ENCODE data around the gene BOLA2B.
"Not testable (repeated sequence)": the region's sequence is repeated elsewhere in the genome, so short reads cannot be mapped to it uniquely, and the experiment has no call there.

Gene BOLA2B

GRCh38 chr16:30193098-30193497, 368 bp downstream of the BOLA2B start:
- not testable (repeated sequence) for H3K36me3 ChIP-seq (ENCODE audit: control insufficient read depth, insufficient read depth, low read length, severe bottlenecking); H3K27me3 ChIP-seq (replicated peaks; ENCODE audit: control insufficient read depth, insufficient read depth, low read length); H3K4me3 ChIP-seq (ENCODE audit: low read length); H3K4me1 ChIP-seq (ENCODE audit: control insufficient read depth, insufficient read depth, low read length); H3K9me3 ChIP-seq (ENCODE audit: control insufficient read depth, low read length); H3K9ac ChIP-seq (ENCODE audit: low read length); DNase-seq (ENCODE audit: low read depth)

GRCh38 chr16:30191158-30191557, 2.3 kb downstream of the BOLA2B start:
- not testable (repeated sequence) for H3K9me3 ChIP-seq (ENCODE audit: control insufficient read depth, low read length); H3K27me3 ChIP-seq (replicated peaks; ENCODE audit: control insufficient read depth, insufficient read depth, low read length); H3K9ac ChIP-seq (ENCODE audit: low read length); H3K4me3 ChIP-seq (ENCODE audit: low read length); DNase-seq (ENCODE audit: low read depth); H3K4me1 ChIP-seq (ENCODE audit: control insufficient read depth, insufficient read depth, low read length); H3K36me3 ChIP-seq (ENCODE audit: control insufficient read depth, insufficient read depth, low read length, severe bottlenecking)

DNA sequence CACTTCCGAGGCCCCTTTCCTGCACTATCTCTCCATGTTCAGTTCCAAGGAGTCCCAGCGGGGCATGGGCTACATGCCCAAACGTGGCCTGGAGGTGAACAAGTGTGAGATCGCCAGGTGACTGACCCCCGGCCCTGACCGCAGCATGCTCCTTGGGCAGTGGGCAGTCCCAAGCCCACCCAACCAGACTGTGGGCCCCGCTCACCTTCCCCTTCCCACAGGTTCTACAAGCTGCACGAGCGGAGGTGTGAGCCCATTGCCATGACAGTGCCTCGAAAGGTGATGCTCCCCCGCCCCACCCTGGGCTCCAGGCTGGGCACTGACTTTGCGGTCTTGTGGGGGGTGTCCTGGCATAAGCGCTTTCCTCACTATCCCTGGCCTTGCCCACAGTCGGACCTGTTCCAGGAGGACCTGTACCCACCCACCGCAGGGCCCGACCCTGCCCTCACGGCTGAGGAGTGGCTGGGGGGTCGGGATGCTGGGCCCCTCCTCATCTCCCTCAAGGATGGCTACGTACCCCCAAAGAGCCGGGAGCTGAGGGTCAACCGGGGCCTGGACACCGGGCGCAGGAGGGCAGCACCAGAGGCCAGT, 5.4 kb downstream of the BOLA2B start:
- no peak overlapping the region for H3K9ac ChIP-seq (ENCODE audit: low read length)
- H3K9me3 ChIP-seq (ENCODE audit: control insufficient read depth, low read length), result no peaks in the 10 kb centered on the region
- H3K27me3 ChIP-seq (replicated peaks; ENCODE audit: control insufficient read depth, insufficient read depth, low read length), result no peaks in the 10 kb centered on the region
- DNase-seq (ENCODE audit: low read depth), result no peak
- H3K36me3 ChIP-seq (ENCODE audit: control insufficient read depth, insufficient read depth, low read length, severe bottlenecking), result no peaks in the 10 kb centered on the region
- H3K4me1 ChIP-seq (ENCODE audit: control insufficient read depth, insufficient read depth, low read length), result no peaks in the 10 kb centered on the region
- no peak overlapping the region for H3K4me3 ChIP-seq (ENCODE audit: low read length)

DNA sequence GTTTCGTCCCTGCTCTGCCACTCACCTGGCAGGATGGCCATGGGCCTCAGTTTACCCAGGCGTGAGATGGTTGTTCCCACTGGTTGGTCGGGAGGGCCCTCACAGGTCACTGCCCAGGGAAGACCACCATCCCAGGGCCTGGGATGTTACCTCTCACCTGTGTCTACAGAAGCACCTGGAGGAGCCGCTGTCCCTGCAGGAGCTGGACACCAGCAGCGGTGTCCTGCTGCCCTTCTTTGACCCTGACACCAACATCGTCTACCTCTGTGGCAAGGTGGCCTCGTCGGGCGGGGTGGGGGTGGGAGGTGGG, 6.0 kb downstream of the BOLA2B start:
- Histone ChIP-seq H3K9me3 (ENCODE audit: control insufficient read depth, low read length) (no peaks in the 10 kb centered on the region), H3K4me1 (ENCODE audit: control insufficient read depth, insufficient read depth, low read length) (peaks cover 3% of the 10 kb centered on the region), H3K27me3 (replicated peaks; ENCODE audit: control insufficient read depth, insufficient read depth, low read length) (no peaks in the 10 kb centered on the region), H3K4me3 (ENCODE audit: low read length) (no peak overlapping the region), H3K9ac (ENCODE audit: low read length) (no peak overlapping the region), H3K36me3 (ENCODE audit: control insufficient read depth, insufficient read depth, low read length, severe bottlenecking) (no peaks in the 10 kb centered on the region)
- DNase-seq (ENCODE audit: low read depth), result no peak

GRCh38 chr16:30186782-30187555, 6.5 kb downstream of the BOLA2B start:
- H3K4me3 ChIP-seq (ENCODE audit: low read length), result no peak overlapping the region
- H3K4me1 ChIP-seq (ENCODE audit: control insufficient read depth, insufficient read depth, low read length), result peaks cover 3% of the 10 kb centered on the region
- H3K9ac ChIP-seq (ENCODE audit: low read length), result no peak overlapping the region
- H3K36me3 ChIP-seq (ENCODE audit: control insufficient read depth, insufficient read depth, low read length, severe bottlenecking), result no peaks in the 10 kb centered on the region
- H3K27me3 ChIP-seq (replicated peaks; ENCODE audit: control insufficient read depth, insufficient read depth, low read length), result no peaks in the 10 kb centered on the region
- DNase-seq (ENCODE audit: low read depth), result peak; percentile 74
- no peaks in the 10 kb centered on the region for H3K9me3 ChIP-seq (ENCODE audit: control insufficient read depth, low read length)

DNA sequence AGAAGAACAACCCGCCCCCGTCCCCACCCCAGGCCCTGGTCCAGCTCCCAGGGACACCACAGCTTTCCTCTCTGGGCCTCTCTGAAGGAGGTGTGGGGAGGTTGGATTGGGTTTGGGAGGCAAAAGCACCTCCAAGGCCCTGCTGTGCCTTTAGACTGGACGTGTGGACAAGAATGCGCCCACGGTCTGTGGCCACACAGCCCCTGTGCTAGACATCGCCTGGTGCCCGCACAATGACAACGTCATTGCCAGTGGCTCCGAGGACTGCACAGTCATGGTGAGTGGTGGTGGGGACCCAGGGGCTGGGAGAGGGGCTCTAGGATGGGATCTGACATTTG, 7.1 kb downstream of the BOLA2B start:
- Histone ChIP-seq H3K27me3 (replicated peaks; ENCODE audit: control insufficient read depth, insufficient read depth, low read length) (no peaks in the 10 kb centered on the region), H3K36me3 (ENCODE audit: control insufficient read depth, insufficient read depth, low read length, severe bottlenecking) (no peaks in the 10 kb centered on the region), H3K4me1 (ENCODE audit: control insufficient read depth, insufficient read depth, low read length) (peaks cover 3% of the 10 kb centered on the region), H3K4me3 (ENCODE audit: low read length) (no peak overlapping the region), H3K9ac (ENCODE audit: low read length) (no peak overlapping the region), H3K9me3 (ENCODE audit: control insufficient read depth, low read length) (no peaks in the 10 kb centered on the region)
- DNase-seq (ENCODE audit: low read depth), result no peak

DNA sequence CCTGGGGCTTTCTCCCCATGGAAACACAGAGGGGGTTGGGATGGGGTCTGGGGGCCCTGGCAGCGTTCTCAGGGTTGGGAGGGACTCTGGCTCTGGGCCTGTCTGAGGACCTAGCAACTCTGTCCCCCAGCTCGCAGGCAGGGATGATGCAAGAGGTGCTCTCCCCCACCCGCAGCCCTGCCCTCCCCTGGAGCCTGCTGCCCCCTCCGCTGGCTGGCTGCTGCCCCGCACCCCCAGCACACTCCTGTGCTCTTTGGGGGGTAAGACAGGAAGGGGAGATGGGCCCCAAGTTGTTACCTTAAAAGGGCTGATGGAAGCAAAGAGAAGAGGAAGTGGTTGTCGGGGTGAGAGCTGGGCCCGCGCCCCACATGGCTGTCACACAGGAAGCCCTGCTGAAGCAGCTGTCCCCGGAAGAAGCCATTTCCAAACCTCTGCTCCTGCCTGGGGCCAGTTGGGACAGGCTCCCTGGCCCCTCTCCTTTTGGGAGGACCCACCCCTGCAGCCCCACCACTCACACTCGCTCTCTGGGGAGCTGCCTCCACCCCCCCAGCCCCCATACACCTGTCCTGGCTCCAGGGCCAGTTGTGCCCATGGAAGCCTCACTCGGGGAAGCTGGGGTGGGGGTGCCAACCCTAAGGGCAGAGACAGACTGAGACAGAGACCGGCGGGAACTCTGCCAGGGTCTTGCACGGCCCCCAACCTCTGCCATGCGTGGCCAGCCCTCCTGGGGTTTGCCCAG, 7.6 kb downstream of the BOLA2B start:
- no peaks in the 10 kb centered on the region for H3K36me3 ChIP-seq (ENCODE audit: control insufficient read depth, insufficient read depth, low read length, severe bottlenecking)
- no peaks in the 10 kb centered on the region for H3K27me3 ChIP-seq (replicated peaks; ENCODE audit: control insufficient read depth, insufficient read depth, low read length)
- H3K4me3 ChIP-seq (ENCODE audit: low read length), result no peak overlapping the region
- H3K9ac ChIP-seq (ENCODE audit: low read length), result no peak overlapping the region
- no peak for DNase-seq (ENCODE audit: low read depth)
- H3K4me1 ChIP-seq (ENCODE audit: control insufficient read depth, insufficient read depth, low read length), result peaks cover 3% of the 10 kb centered on the region
- H3K9me3 ChIP-seq (ENCODE audit: control insufficient read depth, low read length), result no peaks in the 10 kb centered on the region

- no peaks in the 10 kb centered on the region for H3K36me3 ChIP-seq (ENCODE audit: control insufficient read depth, insufficient read depth, low read length, severe bottlenecking)
- DNase-seq (ENCODE audit: low read depth), result no peak
- H3K4me3 ChIP-seq (ENCODE audit: low read length), result no peak overlapping the region
- peaks cover 3% of the 10 kb centered on the region for H3K4me1 ChIP-seq (ENCODE audit: control insufficient read depth, insufficient read depth, low read length)
- H3K27me3 ChIP-seq (replicated peaks; ENCODE audit: control insufficient read depth, insufficient read depth, low read length), result no peaks in the 10 kb centered on the region
- H3K9me3 ChIP-seq (ENCODE audit: control insufficient read depth, low read length), result no peaks in the 10 kb centered on the region
- H3K9ac ChIP-seq (ENCODE audit: low read length), result no peak overlapping the region
Measured at GRCh38 chr16:30184891-30185682, 8.4 kb downstream of the BOLA2B start.

DNA sequence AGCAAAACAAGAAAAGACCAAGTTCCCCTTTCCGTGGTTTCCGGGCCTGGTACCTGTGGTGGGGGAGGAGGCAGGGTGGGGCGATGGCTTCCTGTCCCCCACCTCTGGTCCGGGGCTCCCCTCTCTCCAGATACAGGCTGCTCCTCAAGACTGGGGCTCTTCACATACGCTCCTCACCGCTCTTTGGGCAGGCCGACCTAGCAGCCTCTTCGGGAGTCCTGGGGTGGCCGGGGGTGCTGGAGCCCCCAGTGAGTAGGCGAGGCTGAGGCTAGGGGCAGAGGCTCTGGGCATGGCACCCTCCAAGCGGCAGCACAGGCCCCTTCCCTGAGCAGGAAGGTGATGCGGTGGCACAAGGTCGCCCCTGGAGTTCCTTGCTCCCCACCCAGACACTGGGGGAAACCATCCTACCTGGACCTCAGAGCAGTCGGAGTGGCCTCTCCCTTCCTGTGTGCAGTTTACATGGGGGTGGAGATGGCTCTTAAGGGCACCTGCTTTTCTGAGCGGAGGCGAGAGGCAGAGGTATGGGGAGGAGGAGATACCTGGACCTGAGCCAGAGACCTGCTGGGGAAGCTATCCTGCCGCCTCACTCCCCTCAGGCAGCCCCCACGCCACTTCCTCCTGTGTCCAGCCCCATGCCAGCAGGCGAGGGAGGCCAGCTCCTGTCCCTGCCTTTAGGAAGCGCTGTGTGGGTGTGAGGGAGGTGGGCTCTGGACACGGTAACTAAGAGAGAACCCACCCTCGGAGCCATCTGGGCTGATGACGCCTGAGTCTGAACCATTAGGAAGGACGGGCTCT, 9.2 kb downstream of the BOLA2B start:
- H3K4me3 ChIP-seq (ENCODE audit: low read length), result no peak overlapping the region
- DNase-seq (ENCODE audit: low read depth), result no peak

GRCh38 chr16:30183233-30184095, 10.0 kb downstream of the BOLA2B start, which contains the start of gene CORO1A:
Gene CORO1A (plus strand): TSS chr16:30183602. CDS start chr16:30185210, 1,608 bp downstream.
- no peaks in the 10 kb centered on the region for H3K27me3 ChIP-seq (replicated peaks; ENCODE audit: control insufficient read depth, insufficient read depth, low read length)
- DNase-seq (ENCODE audit: low read depth), result peak; percentile 91
- peak within 1 kb of the TSS; percentile 79 for H3K4me3 ChIP-seq (ENCODE audit: low read length)
- H3K36me3 ChIP-seq (ENCODE audit: control insufficient read depth, insufficient read depth, low read length, severe bottlenecking), result no peaks in the 10 kb centered on the region
- no peaks in the 10 kb centered on the region for H3K9me3 ChIP-seq (ENCODE audit: control insufficient read depth, low read length)
- peak within 1 kb of the TSS; percentile 68 for H3K9ac ChIP-seq (ENCODE audit: low read length)
- peaks cover 3% of the 10 kb centered on the region for H3K4me1 ChIP-seq (ENCODE audit: control insufficient read depth, insufficient read depth, low read length)

More for the DNA sequence above, 9.2 kb downstream of the BOLA2B start:
- no peak overlapping the region for H3K9ac ChIP-seq (ENCODE audit: low read length)
- H3K4me1 ChIP-seq (ENCODE audit: control insufficient read depth, insufficient read depth, low read length), result peaks cover 3% of the 10 kb centered on the region
- H3K27me3 ChIP-seq (replicated peaks; ENCODE audit: control insufficient read depth, insufficient read depth, low read length), result no peaks in the 10 kb centered on the region
- H3K9me3 ChIP-seq (ENCODE audit: control insufficient read depth, low read length), result no peaks in the 10 kb centered on the region
- no peaks in the 10 kb centered on the region for H3K36me3 ChIP-seq (ENCODE audit: control insufficient read depth, insufficient read depth, low read length, severe bottlenecking)
